Glomerular visceral epithelial cell (primary cell): ENCODE results near the gene NATD1.
A peak's percentile ranks its signal among the peaks of the same experiment; 100 is the strongest.
"Not testable (repeated sequence)": the region's sequence is repeated elsewhere in the genome, so short reads cannot be mapped to it uniquely, and the experiment has no call there.

Experiments used
- DNase-seq: peaks from one replicate; pipeline ENCODE4 v3.0.0-alpha.2; 2016; ENCODE audit errors: extremely low spot score

The NATD1 gene

GRCh38 chr17:21246698-21247097 lies 6.5 kb downstream of the NATD1 start:
- no peak for DNase-seq

GRCh38 chr17:21245639-21246084 lies 7.5 kb downstream of the NATD1 start:
- no peak for DNase-seq

- DNase-seq: no peak
Observed at GRCh38 chr17:21243516-21244303, 9.5 kb downstream of the NATD1 start.

GRCh38 chr17:21242780-21243515 lies 10.3 kb downstream of the NATD1 start:
- no peak for DNase-seq

- DNase-seq: peak; percentile 15
Observed at GRCh38 chr17:21242026-21242697, 11.0 kb downstream of the NATD1 start.

- DNase-seq: no peak
Observed at GRCh38 chr17:21241564-21241963, 11.6 kb downstream of the NATD1 start.

GRCh38 chr17:21240369-21241055 lies 12.7 kb downstream of the NATD1 start:
- DNase-seq: peak; percentile 35

- peak; percentile 21 for DNase-seq
Observed at GRCh38 chr17:21239680-21240368, 13.4 kb downstream of the NATD1 start.

GRCh38 chr17:21235921-21236320 lies 17.3 kb downstream of the NATD1 start:
- no peak for DNase-seq

GRCh38 chr17:21233581-21234347 lies 19.4 kb downstream of the NATD1 start:
- DNase-seq: no peak

GRCh38 chr17:21232033-21232749 lies 21.0 kb downstream of the NATD1 start:
- no peak for DNase-seq

GRCh38 chr17:21231533-21231932 lies 21.7 kb downstream of the NATD1 start:
- no peak for DNase-seq

- DNase-seq: no peak
Observed at GRCh38 chr17:21228845-21229244, 24.4 kb downstream of the NATD1 start.

GRCh38 chr17:21228111-21228510 lies 25.1 kb downstream of the NATD1 start:
- DNase-seq: no peak

- not testable (repeated sequence) for DNase-seq
Observed at GRCh38 chr17:21227277-21227676, 25.9 kb downstream of the NATD1 start.

GRCh38 chr17:21223086-21223485 lies 30.1 kb downstream of the NATD1 start:
- DNase-seq: no peak

- DNase-seq: no peak
Observed at GRCh38 chr17:21218831-21219380, 34.3 kb downstream of the NATD1 start.

GRCh38 chr17:21218101-21218500 lies 35.1 kb downstream of the NATD1 start:
- DNase-seq: no peak

- DNase-seq: no peak
Observed at GRCh38 chr17:21217346-21217745, 35.9 kb downstream of the NATD1 start.

- no peak for DNase-seq
Observed at GRCh38 chr17:21215935-21216334, 37.3 kb downstream of the NATD1 start.
